Adrenal gland (tissue), 5 donors: Measurements from ENCODE around the gene SLC38A5.

Experiments
- POLR2A ChIP-seq, 2 donors: fragments of 450-650 bp; IDR thresholded peaks; one replicate each; pipeline ENCODE4 v1.6.1; 2017; ENCODE audit warnings: antibody characterized with exemption in 2 of 2, mild to moderate bottlenecking in 2 of 2, moderate library complexity in 1 of 2
- TF ChIP-seq, protein P1 (sequence below), 6 experiments: fragments of 450-650 bp in 4 of 6; fragments of 200-600 bp in 2 of 6; sonication (generic) in 1 of 6; IDR thresholded peaks; 1 replicate in 5 of 6; 2 replicates in 1 of 6; pipeline versions ENCODE4 v1.5.1 to v1.8.0; 2016 to 2021; ENCODE audit warnings: antibody characterized with exemption in 6 of 6, mild to moderate bottlenecking in 2 of 6, moderate library complexity in 1 of 6
- donor health status: DM: no; HTN: no; CAD: no.

DNA sequence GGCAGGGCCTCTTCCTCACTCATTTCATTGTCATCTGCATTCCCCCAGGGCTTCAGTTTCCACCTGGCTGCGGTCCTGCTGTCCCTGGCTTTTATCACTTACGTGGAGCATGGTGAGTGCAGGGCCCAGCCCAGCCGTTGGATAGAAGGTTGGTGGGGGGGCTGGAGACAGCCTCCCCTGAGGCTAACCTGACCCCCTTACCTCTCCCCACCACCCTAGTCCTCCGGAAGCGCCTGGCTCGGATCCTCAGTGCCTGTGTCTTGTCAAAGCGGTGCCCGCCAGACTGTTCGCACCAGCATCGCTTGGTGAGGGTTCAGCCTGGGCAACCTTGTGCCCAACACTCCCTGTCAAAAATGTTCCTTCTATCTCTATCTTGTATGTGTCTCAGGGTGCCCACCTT lies 45.8 kb upstream of the SLC38A5 start:
- TF ChIP-seq, protein P1, sequence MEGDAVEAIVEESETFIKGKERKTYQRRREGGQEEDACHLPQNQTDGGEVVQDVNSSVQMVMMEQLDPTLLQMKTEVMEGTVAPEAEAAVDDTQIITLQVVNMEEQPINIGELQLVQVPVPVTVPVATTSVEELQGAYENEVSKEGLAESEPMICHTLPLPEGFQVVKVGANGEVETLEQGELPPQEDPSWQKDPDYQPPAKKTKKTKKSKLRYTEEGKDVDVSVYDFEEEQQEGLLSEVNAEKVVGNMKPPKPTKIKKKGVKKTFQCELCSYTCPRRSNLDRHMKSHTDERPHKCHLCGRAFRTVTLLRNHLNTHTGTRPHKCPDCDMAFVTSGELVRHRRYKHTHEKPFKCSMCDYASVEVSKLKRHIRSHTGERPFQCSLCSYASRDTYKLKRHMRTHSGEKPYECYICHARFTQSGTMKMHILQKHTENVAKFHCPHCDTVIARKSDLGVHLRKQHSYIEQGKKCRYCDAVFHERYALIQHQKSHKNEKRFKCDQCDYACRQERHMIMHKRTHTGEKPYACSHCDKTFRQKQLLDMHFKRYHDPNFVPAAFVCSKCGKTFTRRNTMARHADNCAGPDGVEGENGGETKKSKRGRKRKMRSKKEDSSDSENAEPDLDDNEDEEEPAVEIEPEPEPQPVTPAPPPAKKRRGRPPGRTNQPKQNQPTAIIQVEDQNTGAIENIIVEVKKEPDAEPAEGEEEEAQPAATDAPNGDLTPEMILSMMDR (IDR thresholded peaks at IDR 0.05) = no peak
- no peak for TF ChIP-seq POLR2A (IDR thresholded peaks at IDR 0.05)
